T-helper 9 cell (primary cell): ENCODE measurements around the gene PLEKHM3.

ENCODE experiments used
- DNase-seq: peaks from one replicate; pipeline ENCODE4 v3.0.0-alpha.2; 2020

The PLEKHM3 gene

GRCh38 chr2:207847098-207847806 is 178.1 kb downstream of the PLEKHM3 start:
- no peak for DNase-seq

- DNase-seq, result no peak
Measured at GRCh38 chr2:207845202-207845864, 180.0 kb downstream of the PLEKHM3 start.

DNA sequence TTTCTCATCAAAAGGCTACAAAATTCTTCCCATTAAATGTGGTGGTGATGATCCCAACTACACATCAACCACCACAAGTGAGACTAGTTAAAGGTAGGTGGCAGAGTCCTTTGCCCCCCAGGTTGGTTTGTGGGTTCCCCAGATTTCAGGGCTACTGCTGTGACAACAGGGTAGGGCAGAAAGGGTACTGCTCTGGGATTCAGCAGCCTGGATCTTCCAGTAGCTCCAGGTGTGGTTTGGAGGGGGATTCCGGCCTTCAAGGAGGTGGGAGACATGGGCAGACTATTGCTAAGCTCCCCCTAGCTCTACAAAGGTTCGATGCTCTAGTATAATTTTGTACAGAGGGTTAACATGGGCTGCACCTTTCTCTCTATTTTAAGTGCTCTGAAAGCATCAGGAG is 180.7 kb downstream of the PLEKHM3 start:
- no peak for DNase-seq

GRCh38 chr2:207840101-207840500 is 185.2 kb downstream of the PLEKHM3 start:
- DNase-seq, result no peak

- no peak for DNase-seq
Measured at GRCh38 chr2:207839575-207839974, 185.8 kb downstream of the PLEKHM3 start.

DNA sequence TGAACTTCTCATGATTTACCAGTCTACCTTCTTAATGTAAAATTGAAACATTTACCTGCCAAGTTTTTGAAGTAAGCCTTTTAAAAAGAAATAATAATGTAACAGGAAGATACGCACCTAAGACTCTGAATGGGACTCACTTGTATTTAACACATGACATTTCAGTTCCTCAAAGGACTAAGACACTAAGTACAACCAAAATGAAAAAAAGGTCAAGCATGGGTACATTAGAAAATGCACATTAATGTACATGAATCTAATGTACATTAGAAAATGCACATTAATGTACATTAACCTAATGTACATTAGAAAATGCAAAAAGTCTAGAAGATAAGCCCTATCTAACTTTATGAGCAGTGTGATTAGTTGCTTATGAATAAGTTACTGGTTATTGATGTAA is 186.3 kb downstream of the PLEKHM3 start:
- DNase-seq, result no peak

DNA sequence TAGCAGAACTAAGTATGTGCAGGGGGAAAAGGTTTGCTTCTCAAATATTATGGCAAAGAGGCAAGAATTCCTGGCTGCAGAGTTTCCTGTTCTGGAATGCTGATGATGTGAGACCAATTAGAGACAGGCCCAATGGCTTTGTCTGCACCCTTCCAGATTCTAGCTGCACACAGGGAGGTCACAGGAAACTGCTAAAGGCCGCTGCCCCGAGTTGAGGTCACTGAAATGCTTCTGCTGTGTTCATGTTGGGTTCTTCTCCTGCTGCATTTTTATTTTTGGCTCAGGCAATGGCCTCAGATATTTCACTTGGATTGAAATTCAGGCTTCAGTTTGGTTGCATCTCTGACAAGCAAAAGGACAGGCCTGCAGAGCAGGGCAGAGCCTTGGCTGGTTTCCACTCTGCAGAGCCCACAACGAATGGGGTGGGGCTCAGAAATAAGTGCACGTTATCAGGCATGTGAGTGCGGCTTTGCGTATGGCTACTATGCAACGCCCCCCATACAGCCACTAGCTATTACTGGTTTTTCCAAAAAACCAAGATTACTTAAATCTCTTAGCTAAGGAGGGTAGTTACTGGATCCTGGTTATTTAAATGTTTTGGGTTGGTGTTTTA is 188.7 kb downstream of the PLEKHM3 start:
- DNase-seq, result no peak

DNA sequence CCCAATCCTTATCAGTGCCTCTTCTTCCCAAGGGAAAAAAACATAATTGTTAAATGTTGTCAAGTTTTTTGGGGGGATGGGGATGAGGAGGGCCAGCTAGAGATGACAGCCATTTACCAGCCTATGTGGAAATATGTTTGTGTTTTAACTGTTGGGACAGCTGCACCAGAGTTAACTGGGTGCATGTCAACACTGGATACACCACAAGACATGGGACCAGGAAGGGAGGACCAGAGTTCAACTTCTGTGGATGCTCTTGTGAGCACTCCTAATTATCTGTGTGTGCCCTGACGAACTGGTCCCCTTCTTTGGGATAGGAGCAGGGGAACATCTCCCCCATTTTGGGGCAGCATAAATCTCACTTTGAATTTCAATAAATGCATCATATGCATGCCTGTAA is 189.5 kb downstream of the PLEKHM3 start:
- no peak for DNase-seq

- DNase-seq, result no peak
Measured at GRCh38 chr2:207833251-207833751, 192.0 kb downstream of the PLEKHM3 start.

GRCh38 chr2:207831584-207832248 is 193.6 kb downstream of the PLEKHM3 start:
- DNase-seq, result no peak

- DNase-seq, result no peak
Measured at GRCh38 chr2:207830778-207831438, 194.4 kb downstream of the PLEKHM3 start.

DNA sequence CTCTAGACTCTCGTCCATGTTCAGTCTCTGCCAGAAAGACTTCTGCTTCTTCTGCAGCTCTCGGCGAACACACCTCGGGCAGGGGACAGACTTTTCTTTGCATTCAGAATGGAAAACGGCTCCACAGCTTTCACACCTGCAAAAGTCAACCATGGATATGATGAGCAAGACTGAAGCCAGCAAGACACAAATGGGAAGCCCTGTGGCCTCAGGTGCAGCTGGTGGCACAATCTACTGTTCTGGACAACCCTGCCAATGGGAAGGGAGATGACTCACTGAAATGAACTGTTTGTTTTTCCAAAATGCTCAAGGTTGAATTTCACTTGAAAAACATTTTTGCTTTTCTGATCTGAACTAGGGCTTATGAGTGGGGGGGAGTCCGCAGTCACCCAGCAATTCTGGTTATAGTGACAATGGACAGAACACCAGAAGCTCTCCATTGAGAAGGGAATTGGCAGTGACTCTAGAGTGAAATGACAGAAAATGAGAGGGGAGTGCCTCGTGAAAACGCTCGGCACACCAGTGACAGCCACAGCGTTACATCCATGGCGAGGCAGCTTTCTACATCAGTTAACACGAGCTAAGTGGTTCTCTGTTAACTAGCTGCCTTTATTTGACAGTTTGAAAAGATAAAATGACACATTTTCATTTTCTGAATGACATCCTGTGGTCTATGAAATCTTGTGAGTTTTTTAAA is 196.8 kb downstream of the PLEKHM3 start:
- DNase-seq, result no peak

GRCh38 chr2:207825978-207826377 is 199.3 kb downstream of the PLEKHM3 start:
- no peak for DNase-seq

GRCh38 chr2:207825045-207825954 is 200.0 kb downstream of the PLEKHM3 start:
- DNase-seq, result no peak

DNA sequence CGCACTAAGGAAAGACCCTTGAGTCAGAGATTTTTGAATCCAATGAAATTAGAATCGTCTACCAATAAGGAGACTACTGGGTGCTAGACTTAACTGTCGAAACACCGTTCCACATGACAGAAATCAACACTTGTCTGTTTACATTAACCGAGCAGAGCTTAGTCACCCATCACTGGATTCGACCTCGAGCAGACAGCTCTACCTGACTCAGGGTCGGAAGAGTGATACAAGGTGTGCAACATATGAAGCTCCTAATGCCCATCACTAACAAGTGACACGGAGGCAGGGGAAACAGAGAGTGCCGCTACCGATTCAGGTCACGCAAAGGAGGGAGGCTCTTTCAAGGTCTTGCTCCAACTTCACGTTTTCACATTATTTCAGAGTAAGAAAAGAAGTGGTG is 201.5 kb downstream of the PLEKHM3 start:
- DNase-seq, result no peak

DNA sequence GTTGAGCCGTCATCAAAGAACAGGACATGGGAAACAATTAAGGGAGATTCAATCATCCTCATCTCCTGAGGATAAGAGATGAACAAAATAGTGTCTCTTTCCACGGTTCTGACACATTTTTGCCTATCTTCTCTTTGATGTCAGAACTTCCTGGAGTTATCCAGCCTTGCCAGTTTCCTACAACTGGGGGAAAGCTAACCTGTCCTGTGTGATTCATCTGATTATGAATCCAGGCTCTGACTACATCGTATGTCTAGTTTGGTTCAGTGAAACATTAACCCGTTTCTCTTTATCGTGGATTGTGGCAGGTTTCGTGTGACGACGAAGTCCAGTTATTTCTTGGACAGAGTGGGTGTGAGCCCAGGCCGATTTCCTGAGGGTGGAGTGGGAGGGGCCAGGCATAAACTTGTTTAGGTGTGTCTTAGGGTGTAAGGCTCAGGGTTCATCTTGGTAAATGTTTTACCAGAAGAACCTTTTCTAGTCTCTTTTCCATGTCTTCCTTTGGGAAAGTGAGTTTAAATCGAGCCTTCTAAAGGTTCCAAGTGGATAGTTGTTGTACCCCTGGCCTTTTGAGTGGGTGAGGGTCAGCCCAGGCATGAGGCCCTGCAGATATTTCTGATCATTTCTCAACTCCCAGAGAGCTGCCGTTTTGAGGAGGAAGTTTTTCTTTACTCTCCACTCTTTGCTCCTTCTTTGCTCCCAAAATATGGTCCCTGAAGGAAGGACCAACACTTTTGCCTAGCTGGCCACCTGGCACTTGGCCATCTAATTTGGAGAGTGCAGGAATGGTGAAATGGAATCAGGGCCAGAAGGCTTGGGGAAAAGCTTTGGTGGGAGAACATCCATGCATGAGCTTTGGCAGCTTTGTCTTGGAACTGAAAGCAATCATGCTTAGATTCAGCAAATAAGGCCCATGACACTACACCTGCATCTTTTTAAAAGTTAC is 205.2 kb downstream of the PLEKHM3 start:
- no peak for DNase-seq

- DNase-seq, result no peak
Measured at GRCh38 chr2:207819021-207819797, 206.1 kb downstream of the PLEKHM3 start.

- no peak for DNase-seq
Measured at GRCh38 chr2:207816546-207816945, 208.8 kb downstream of the PLEKHM3 start.

DNA sequence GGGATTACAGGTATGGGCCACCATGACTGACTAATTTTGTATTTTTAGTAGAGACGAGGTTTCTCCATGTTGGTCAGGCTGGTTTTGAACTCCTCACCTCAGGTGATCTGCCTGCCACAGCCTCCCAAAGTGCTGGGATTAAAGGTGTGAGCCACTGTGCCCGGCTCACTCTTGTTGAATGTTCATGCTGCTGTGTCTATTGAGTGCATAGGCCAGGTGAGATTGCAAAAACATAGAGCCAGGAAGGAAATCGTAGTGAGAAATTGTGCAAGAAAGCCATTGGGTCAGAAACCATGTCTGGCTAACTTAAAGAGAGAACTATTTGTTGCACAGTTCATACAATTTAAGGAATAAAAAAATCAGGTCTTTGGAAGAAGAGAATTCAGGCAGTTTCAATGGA is 210.1 kb downstream of the PLEKHM3 start:
- no peak for DNase-seq
